KMS-11 (cell line): ENCODE results near the gene KIAA2012.

Experiments used
- H2AFZ ChIP-seq: fragments of 200-600 bp; sonication (generic); 2 replicates; pipeline ENCODE4 v1.6.1; 2016; ENCODE audit warnings: antibody characterized with exemption, mixed run types, low read depth
- H3K27ac ChIP-seq: fragments of 200-600 bp; sonication (generic); 2 replicates; pipeline ENCODE4 v1.6.1; 2016; ENCODE audit warnings: mild to moderate bottlenecking, mixed run types
- H3K27me3 ChIP-seq: fragments of 200-600 bp; sonication (generic); 2 replicates; pipeline ENCODE4 v1.6.1; 2017; ENCODE audit warnings: mild to moderate bottlenecking, low read depth, mixed run types, moderate library complexity; ENCODE audit not compliant: insufficient read depth
- H3K36me3 ChIP-seq: fragments of 200-600 bp; sonication (generic); 2 replicates; pipeline ENCODE4 v1.6.1; 2017; ENCODE audit warnings: mild to moderate bottlenecking, mixed run types; ENCODE audit not compliant: insufficient read depth
- H3K4me1 ChIP-seq: fragments of 200-600 bp; sonication (generic); 2 replicates; pipeline ENCODE4 v1.6.1; 2016; ENCODE audit warnings: mild to moderate bottlenecking, low read depth, mixed run types; ENCODE audit not compliant: poor library complexity, severe bottlenecking
- H3K4me2 ChIP-seq: fragments of 200-600 bp; sonication (generic); 2 replicates; pipeline ENCODE4 v1.7.0; 2016; ENCODE audit warnings: mild to moderate bottlenecking, mixed run types
- H3K4me3 ChIP-seq: fragments of 200-600 bp; sonication (generic); IDR thresholded peaks from 2 replicates; pipeline ENCODE4 v1.6.1; 2017; ENCODE audit warnings: low read depth, low read length, mixed read lengths; ENCODE audit not compliant: insufficient read depth
- H3K79me2 ChIP-seq: fragments of 200-600 bp; sonication (generic); 2 replicates; pipeline ENCODE4 v1.6.1; 2016; ENCODE audit warnings: low read depth, mixed run types; ENCODE audit not compliant: insufficient read depth
- H3K9ac ChIP-seq: fragments of 200-600 bp; sonication (generic); 2 replicates; pipeline ENCODE4 v1.6.1; 2016; ENCODE audit warnings: mild to moderate bottlenecking, mixed run types
- H4K20me1 ChIP-seq: fragments of 200-600 bp; sonication (generic); 2 replicates; pipeline ENCODE4 v1.6.1; 2016; ENCODE audit warnings: mild to moderate bottlenecking, mixed run types; ENCODE audit not compliant: insufficient read depth
- CTCF ChIP-seq: fragments of 200-600 bp; sonication (generic); conservative IDR thresholded peaks from 2 replicates; pipeline ENCODE4 v1.6.1; 2017; ENCODE audit warnings: low read depth, mild to moderate bottlenecking, antibody characterized with exemption, low read length, moderate library complexity, mixed read lengths

Gene KIAA2012

GRCh38 chr2:202065876-202066275 lies 7.2 kb upstream of the KIAA2012 start:
- Histone ChIP-seq H3K9ac (no peak overlapping the region), H3K4me1 (no peaks in the 10 kb centered on the region), H2AFZ (no peak overlapping the region), H4K20me1 (no peaks in the 10 kb centered on the region), H3K27ac (no peak overlapping the region), H3K4me2 (no peak overlapping the region), H3K4me3 (no peak overlapping the region), H3K36me3 (no peaks in the 10 kb centered on the region), H3K27me3 (no peaks in the 10 kb centered on the region), H3K79me2 (no peaks in the 10 kb centered on the region)
- TF ChIP-seq CTCF = no peak

- Histone ChIP-seq H3K79me2 (no peaks in the 10 kb centered on the region), H3K4me2 (no peak overlapping the region), H3K9ac (no peak overlapping the region), H3K27me3 (no peaks in the 10 kb centered on the region), H3K36me3 (no peaks in the 10 kb centered on the region), H3K4me1 (no peaks in the 10 kb centered on the region), H2AFZ (no peak overlapping the region), H3K27ac (no peak overlapping the region), H4K20me1 (no peaks in the 10 kb centered on the region), H3K4me3 (no peak overlapping the region)
- no peak for TF ChIP-seq CTCF
Observed at GRCh38 chr2:202066875-202067274, 6.2 kb upstream of the KIAA2012 start.

GRCh38 chr2:202067589-202067988 lies 5.5 kb upstream of the KIAA2012 start:
- H2AFZ ChIP-seq = no peak overlapping the region
- H4K20me1 ChIP-seq = no peaks in the 10 kb centered on the region
- no peak overlapping the region for H3K9ac ChIP-seq
- H3K4me1 ChIP-seq = no peaks in the 10 kb centered on the region
- H3K4me3 ChIP-seq = no peak overlapping the region
- no peak overlapping the region for H3K27ac ChIP-seq
- no peak for TF ChIP-seq CTCF
- no peaks in the 10 kb centered on the region for H3K36me3 ChIP-seq
- H3K27me3 ChIP-seq = no peaks in the 10 kb centered on the region
- no peaks in the 10 kb centered on the region for H3K79me2 ChIP-seq
- H3K4me2 ChIP-seq = no peak overlapping the region

- no peaks in the 10 kb centered on the region for H3K4me1 ChIP-seq
- H3K79me2 ChIP-seq = no peaks in the 10 kb centered on the region
- no peak for TF ChIP-seq CTCF
- H2AFZ ChIP-seq = no peak overlapping the region
- H3K36me3 ChIP-seq = no peaks in the 10 kb centered on the region
- no peaks in the 10 kb centered on the region for H3K27me3 ChIP-seq
- H3K4me2 ChIP-seq = no peak overlapping the region
- no peak overlapping the region for H3K9ac ChIP-seq
- H3K27ac ChIP-seq = no peak overlapping the region
- no peaks in the 10 kb centered on the region for H4K20me1 ChIP-seq
- H3K4me3 ChIP-seq = no peak overlapping the region
Observed at GRCh38 chr2:202069170-202070067, 3.6 kb upstream of the KIAA2012 start.
